GM18508 (cell line): ENCODE data around the gene NIPAL3.
"Not testable (repeated sequence)": the region's sequence is repeated elsewhere in the genome, so short reads cannot be mapped to it uniquely, and the experiment has no call there.

Source experiments
- ATAC-seq: cut with Tn5 transposase; IDR thresholded peaks from one replicate; pipeline ENCODE4 v1.9.1; 2021; ENCODE audit warnings: moderate number of reproducible peaks; ENCODE audit not compliant: insufficient read depth, unreplicated experiment

Gene NIPAL3

DNA sequence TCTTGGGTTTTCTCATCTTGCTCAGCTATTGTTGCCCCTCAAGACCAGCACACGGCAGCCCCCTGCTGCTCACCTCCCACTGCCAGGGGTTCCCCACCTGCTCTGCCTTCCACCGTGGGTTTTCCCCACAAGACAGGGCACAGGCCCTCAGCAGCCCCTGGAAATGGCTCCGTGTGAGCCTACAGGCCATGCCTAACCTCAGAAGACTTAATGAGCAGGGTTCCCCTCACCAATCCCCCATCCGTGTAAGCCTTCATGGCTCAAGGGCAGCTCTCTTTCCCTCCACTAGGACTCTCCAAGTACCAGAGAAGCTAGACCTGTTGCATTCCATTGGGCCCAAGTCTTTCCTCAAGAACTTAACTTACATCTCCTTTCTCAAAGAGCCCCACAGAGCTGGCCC, 68.6 kb downstream of the NIPAL3 start:
- ATAC-seq, result no peak

DNA sequence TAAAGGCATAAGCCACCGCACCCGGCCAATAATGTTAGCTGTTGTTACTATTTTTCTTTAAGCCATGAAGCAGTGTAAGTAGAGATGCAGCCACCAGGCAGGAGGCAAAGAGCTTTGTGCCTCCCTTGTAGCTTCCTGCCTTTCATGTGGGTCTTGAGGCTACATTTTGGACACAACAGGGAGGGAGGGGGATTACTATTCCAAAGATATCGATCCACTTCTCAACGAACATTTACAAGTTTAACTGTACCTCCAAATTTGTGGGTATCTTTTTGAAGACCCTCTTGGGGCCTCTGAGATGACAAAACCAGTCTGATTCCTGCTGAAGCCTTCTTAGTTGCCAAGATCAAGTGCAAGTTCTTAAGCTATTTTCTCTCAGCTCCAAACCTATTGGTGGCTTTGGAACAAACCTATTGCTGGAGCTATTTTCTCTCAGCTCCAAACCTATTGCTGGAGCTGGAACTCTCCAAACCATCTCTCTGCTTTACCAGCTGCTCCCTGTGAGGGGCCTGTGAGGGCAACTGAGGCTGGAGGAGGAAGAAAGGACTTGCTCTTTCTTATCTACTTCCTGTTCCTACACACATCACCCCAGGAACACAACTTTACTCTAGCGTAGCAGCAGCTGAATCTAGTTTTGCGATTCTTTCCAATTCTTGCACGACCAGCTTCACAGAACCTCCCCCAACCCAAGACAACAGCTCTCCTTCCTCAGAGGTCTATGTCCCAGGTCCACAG, 70.9 kb downstream of the NIPAL3 start:
- ATAC-seq, result no peak

DNA sequence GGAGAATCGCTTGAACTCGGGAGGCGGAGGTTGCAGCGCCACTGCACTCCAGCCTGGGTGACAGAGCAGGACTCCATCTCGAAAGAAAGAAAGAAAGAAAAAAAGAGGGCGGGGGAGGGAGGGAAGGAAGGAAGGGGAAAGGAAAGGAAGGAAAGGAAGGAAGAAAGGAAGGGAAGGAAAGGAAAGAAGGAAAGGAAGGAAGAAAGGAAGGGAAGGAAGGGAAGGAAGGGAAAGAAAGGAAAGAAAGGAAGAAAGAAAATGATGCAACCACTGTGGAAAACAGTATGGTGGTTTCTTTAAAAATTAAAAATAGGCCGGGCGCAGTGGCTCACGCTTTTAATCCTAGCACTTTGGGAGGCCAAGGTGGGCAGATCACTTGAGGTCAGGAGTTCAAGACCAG, 71.9 kb downstream of the NIPAL3 start:
- no peak for ATAC-seq

- not testable (repeated sequence) for ATAC-seq
These were observed 72.6 kb downstream of the NIPAL3 start for GRCh38 chr1:24488159-24488558.

- ATAC-seq, result no peak
These were observed 74.1 kb downstream of the NIPAL3 start for GRCh38 chr1:24489674-24490073.

DNA sequence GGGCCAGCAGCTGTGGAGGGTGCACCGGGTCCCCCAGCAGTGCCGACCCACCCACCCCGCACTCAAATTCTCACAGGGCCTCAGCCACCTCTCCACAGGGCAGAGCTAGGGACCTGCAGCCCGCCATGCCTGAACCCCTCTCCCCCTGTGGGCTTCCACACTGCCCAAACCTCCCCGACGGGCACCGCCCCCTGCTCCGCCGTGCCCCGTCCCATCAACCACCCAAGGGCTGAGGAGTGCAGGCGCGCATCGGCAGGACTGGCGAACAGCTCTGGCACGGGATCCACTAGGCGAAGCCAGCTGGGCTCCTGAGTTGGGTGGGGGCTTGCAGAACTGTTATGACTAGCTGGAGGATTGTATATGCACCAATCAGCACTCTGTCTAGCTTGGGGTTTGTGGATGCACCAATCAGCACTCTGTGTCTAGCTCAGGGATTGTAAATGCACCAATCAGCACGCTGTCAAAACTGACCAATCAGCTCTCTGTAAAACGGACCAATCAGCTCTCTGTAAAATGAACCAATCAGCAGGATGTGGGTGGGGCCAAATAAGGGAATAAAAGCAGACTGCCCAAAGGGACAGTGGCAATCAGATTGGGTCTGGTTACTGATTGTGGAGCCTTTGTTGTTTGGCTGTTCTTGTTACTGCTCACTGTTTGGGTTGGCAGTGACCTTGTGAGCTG, 74.6 kb downstream of the NIPAL3 start:
- ATAC-seq, result no peak

GRCh38 chr1:24491577-24492360, 76.2 kb downstream of the NIPAL3 start:
- no peak for ATAC-seq

- not testable (repeated sequence) for ATAC-seq
These were observed 77.3 kb downstream of the NIPAL3 start for GRCh38 chr1:24492935-24493334.

- no peak for ATAC-seq
These were observed 78.2 kb downstream of the NIPAL3 start for GRCh38 chr1:24493785-24494184.

GRCh38 chr1:24498589-24498988, 83.0 kb downstream of the NIPAL3 start:
- no peak for ATAC-seq

- ATAC-seq, result no peak
These were observed 84.9 kb downstream of the NIPAL3 start for GRCh38 chr1:24500448-24501048.

DNA sequence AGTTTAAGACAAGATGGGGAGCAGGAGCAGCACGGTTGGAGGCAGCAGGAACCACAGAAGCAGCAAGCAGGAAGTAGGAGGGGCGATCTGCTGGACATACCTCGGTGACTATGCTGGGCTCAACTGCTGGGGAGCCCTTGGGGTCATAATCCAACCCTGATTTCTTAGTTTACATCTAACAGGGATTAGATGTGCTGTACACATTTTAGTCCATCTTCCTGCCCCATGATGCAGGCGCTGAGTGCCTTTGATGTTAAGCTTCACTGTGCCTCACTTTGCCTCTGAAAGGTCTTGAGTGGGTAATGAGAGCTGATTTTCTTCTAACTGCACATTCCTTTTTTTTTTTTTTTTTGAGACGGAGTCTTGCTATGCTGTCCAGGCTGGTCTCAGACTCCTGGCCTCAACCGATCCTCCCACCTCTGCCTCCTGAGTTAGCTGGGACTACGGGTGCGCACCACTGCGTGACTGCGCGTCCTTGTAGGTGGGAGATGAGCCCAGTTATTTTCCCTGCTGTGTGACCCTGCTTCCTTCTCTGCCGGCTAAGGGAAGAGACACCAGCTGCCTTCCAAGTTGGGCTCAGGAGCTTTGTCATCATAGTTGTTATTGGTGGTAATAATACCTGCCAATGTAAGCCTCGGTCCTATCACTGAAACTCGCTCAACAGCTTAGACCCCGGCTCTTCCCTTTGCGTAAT, 85.9 kb downstream of the NIPAL3 start:
- no peak for ATAC-seq

- no peak for ATAC-seq
These were observed 86.6 kb downstream of the NIPAL3 start for GRCh38 chr1:24502065-24502708.

GRCh38 chr1:24502709-24503058, 87.1 kb downstream of the NIPAL3 start, which contains the start of gene RCAN3:
Gene RCAN3 (plus strand): TSS chr1:24502836. CDS start chr1:24514373, 11,537 bp downstream.
- no peak for ATAC-seq

DNA sequence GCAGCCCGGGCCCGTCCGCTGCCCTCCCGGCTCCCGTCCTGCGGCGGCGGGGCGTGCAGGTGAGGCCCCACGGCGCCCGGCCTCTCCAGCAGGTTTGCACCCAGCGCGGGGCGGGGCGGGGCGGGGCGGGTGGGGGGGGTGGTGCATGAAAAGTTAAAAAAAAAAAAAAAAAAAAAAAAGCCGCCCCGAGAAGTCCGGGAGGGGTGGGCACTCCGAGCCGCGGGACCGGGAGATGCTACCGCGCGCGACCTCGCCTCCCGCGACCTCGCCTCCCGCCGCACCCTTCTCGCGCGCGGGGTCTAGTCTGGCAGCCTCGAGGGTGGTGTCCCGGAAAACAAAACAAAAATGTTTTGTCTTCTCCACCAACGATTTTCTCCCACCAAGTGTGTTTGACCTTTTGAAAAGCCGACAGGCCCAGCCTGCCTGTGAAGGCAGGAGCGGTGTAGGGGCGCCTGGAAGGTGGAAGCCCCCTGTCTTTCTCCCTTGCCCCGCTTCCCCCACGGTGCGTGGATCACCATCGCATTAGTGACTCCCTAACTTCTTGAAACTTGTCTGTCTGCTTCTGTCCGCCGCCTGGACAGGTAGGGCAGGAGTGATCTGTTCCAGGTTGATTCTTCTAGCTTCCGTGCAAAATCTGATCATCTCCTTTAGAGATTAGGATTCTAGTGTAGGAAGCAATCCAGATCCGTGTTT, 87.6 kb downstream of the NIPAL3 start:
- no peak for ATAC-seq

DNA sequence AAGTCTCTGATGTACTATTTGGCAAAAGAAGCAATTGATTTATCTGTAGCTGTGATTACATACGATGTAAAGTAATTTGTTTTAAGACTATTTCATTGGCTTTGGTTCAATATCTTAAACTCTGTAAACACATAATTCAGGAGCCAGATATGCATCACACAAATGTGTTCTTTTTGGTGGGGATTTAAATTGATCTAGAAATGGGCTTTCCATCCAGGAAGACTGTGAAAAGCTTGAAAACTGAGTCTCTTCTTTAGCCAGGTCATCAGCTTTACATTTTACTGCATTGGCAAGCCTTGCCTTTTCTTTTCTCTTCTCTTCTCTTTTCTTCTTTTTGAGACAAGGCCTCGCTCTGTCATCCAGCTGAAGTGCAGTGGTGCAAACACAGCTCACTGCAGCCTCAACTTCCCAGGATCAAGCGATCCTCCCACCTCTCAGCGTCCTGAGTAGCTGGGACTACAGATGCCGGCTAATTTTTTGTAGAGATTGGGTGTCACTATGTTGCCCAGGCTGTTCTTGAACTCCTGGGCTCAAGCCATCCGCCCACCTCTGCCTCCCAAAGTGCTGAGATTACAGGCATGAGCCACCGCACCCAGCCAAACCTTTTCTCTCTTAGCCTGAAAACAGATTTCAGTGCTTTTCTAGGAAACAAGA, 88.4 kb downstream of the NIPAL3 start:
- no peak for ATAC-seq

DNA sequence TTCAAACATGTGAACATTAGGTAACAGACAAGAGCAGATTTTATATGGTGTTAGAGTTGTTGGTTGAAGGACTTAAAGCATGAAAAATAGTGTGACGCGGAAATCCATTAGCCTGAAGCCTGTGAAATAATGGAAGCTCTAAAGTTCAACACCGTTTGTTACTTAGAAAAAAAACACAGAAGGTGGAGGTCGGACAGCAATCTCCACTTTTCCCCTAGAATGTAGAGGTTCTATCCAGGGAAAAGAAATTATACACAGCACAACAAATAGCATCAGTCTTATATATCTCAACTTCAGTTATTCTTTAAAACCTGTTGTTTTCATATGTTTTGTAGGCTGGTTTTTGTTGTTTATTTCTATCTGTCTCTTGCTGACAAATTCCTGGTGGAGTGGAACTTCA, 89.0 kb downstream of the NIPAL3 start:
- no peak for ATAC-seq

DNA sequence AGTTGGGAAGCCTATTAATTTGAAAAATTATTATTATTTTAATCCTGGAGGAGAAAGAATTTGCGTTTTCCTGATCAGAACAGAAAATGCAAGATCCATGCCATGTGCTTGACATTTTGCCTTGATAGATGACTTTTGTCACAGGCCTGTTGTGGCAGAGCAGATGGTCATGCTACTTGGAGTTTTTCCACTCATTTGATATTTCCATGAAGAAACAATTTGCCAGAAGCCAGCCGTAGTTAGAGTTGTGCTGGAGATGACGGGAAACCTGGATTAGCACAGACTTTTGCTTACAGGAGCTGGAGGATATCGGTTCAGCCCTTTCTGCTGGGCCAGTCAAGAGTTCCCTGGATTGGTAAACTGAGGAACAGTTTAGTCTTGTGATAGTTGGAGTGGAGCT, 90.2 kb downstream of the NIPAL3 start:
- no peak for ATAC-seq
